Bronchial epithelial cell (primary cell): ENCODE measurements around the gene IL17C. TPM values are rescaled to one million over a fixed set of nuclear protein-coding genes. Genes with fewer than 3 reads are reported as not detected.
A peak's percentile ranks its signal among the peaks of the same experiment; 100 is the strongest.

Experiments used
- DNase-seq: peaks from one replicate; pipeline ENCODE4 v3.0.0-alpha.2; 2010; ENCODE audit warnings: low read depth
- FAIRE-seq: peaks from 2 replicates; lab custom pipeline; 2011; peaks lifted over from hg19 to GRCh38; lab: Jason Lieb, UNC
- H3K27me3 ChIP-seq: 2 replicates; pipeline ENCODE4 v1.5.1; 2011; ENCODE audit warnings: low read length; ENCODE audit not compliant: control insufficient read depth, insufficient read depth
- H3K36me3 ChIP-seq: 2 replicates; pipeline ENCODE4 v1.5.1; 2011; ENCODE audit warnings: low read length; ENCODE audit not compliant: control insufficient read depth, insufficient read depth
- H3K4me3 ChIP-seq: 2 replicates; pipeline ENCODE4 v1.5.1; 2011; ENCODE audit warnings: mild to moderate bottlenecking, low read depth, low read length, control low read depth
- total RNA-seq: library from RNA; depleted of rRNA; stranded (reverse); fragments of >200 nt; gene quantifications from 2 replicates; pipeline ENCODE4 v1.2.1, GENCODE V29; 2014
- TF ChIP-seq, protein P1 (sequence below): IDR thresholded peaks from 2 replicates; pipeline ENCODE4 v1.5.1; 2011; ENCODE audit warnings: mild to moderate bottlenecking, moderate library complexity, low read length, control low read depth, inconsistent platforms; ENCODE audit not compliant: insufficient read depth, severe bottlenecking

IL17C gene
- total RNA-seq, 1 donor from 2014 or later = under 0.01 TPM

DNA sequence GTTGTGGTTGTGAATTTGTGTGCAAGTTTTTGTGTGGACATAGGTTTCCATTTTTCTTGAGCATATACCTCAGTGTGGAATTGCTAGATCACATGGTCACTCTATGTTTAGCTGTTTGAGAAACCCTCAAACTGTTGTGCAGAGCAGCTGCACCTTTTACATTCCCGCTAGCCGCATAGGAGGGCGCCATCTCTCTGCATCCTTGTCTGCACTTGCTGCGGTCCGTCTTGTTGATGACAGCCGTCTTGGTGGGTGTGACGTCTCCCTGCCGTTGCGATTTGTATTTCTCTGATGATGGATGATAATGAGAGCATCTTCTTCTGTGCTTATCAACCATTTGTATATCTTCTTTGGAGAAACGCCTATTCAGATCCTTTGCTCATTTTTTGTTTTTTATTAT lies 25.1 kb upstream of the IL17C start:
- Histone ChIP-seq H3K27me3 (no peaks in the 10 kb centered on the region), H3K36me3 (peaks cover 29% of the 10 kb centered on the region), H3K4me3 (no peak overlapping the region)
- DNase-seq (no peak), FAIRE-seq (no peak)
- TF ChIP-seq, protein P1, sequence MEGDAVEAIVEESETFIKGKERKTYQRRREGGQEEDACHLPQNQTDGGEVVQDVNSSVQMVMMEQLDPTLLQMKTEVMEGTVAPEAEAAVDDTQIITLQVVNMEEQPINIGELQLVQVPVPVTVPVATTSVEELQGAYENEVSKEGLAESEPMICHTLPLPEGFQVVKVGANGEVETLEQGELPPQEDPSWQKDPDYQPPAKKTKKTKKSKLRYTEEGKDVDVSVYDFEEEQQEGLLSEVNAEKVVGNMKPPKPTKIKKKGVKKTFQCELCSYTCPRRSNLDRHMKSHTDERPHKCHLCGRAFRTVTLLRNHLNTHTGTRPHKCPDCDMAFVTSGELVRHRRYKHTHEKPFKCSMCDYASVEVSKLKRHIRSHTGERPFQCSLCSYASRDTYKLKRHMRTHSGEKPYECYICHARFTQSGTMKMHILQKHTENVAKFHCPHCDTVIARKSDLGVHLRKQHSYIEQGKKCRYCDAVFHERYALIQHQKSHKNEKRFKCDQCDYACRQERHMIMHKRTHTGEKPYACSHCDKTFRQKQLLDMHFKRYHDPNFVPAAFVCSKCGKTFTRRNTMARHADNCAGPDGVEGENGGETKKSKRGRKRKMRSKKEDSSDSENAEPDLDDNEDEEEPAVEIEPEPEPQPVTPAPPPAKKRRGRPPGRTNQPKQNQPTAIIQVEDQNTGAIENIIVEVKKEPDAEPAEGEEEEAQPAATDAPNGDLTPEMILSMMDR = no peak

- FAIRE-seq (no peak), DNase-seq (no peak)
- no peaks in the 10 kb centered on the region for H3K27me3 ChIP-seq
- TF ChIP-seq, protein P1 = no peak
- no peak overlapping the region for H3K4me3 ChIP-seq
- peaks cover 30% of the 10 kb centered on the region for H3K36me3 ChIP-seq
Observed at GRCh38 chr16:88613911-88614817, 24.2 kb upstream of the IL17C start.

GRCh38 chr16:88614818-88615580 lies 23.4 kb upstream of the IL17C start:
- DNase-seq (no peak), FAIRE-seq (no peak)
- TF ChIP-seq, protein P1 = no peak

DNA sequence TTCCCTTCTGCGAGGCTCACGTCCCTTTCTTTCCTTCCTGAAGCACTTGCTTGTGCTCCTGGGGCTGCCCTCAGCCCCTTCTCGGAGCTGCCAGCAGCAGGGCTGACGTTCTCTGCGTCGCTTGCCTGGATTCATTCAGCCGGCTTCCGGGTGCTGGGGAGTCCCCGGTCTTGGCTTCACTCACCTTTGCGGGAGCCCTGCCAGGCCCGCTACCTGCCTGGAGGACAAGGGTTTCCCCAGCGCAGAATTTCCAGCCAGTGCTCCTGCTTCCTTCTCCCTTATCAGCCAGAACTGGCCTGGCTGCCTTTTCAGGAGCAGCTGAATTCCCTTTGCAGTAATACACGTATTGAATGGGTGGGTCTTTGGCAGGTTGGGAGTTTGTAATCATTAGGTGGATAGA lies 22.1 kb upstream of the IL17C start:
- Histone ChIP-seq H3K36me3 (peaks cover 21% of the 10 kb centered on the region), H3K27me3 (no peaks in the 10 kb centered on the region), H3K4me3 (no peak overlapping the region)
- DNase-seq = peak; percentile 67
- FAIRE-seq = no peak
- TF ChIP-seq, protein P1 = no peak

More at GRCh38 chr16:88614818-88615580, 23.4 kb upstream of the IL17C start:
- H3K27me3 ChIP-seq = no peaks in the 10 kb centered on the region
- no peak overlapping the region for H3K4me3 ChIP-seq
- peaks cover 32% of the 10 kb centered on the region for H3K36me3 ChIP-seq

- FAIRE-seq (no peak), DNase-seq (no peak)
- no peaks in the 10 kb centered on the region for H3K27me3 ChIP-seq
- H3K36me3 ChIP-seq = peaks cover 18% of the 10 kb centered on the region
- H3K4me3 ChIP-seq = no peak overlapping the region
- TF ChIP-seq, protein P1 = no peak
Observed at GRCh38 chr16:88616736-88617135, 21.6 kb upstream of the IL17C start.
